Measurements from ENCODE around the gene AMBRA1.

Gene AMBRA1

GRCh38 chr11:46514370-46514769, 79.5 kb downstream of the AMBRA1 start:
- ATAC-seq (ENCODE audit: insufficient read depth, low read depth), result no peak
- DNase-seq, result no peak
- Histone ChIP-seq H3K79me2 (ENCODE audit: insufficient read depth, low read length) (peaks cover 67% of the 10 kb centered on the region), H3K4me1 (ENCODE audit: insufficient read depth, low read length) (no peaks in the 10 kb centered on the region), H3K27me3 (ENCODE audit: insufficient read depth, low read length, poor library complexity) (no peaks in the 10 kb centered on the region), H4K20me1 (ENCODE audit: insufficient read depth, low read length) (peaks cover 32% of the 10 kb centered on the region), H2AFZ (ENCODE audit: low read depth, low read length) (no peak overlapping the region), H3K4me2 (ENCODE audit: insufficient read depth, low read length) (no peak overlapping the region), H3K36me3 (ENCODE audit: insufficient read depth, low read length) (peaks cover 14% of the 10 kb centered on the region), H3K4me3 (ENCODE audit: low read depth in 1 of 2, low read length in 2 of 2) (no peak overlapping the region), H3K9ac (ENCODE audit: low read depth, low read length) (no peak overlapping the region), H3K27ac (ENCODE audit: low read length) (no peak overlapping the region), H3K9me3 (ENCODE audit: insufficient read depth, low read length, severe bottlenecking) (no peaks in the 10 kb centered on the region)
- TF ChIP-seq CTCF (IDR thresholded peaks at IDR 0.05; ENCODE audit: borderline replicate concordance, extremely low read depth, low read length, poor library complexity, severe bottlenecking) (no peak), EZH2 (IDR thresholded peaks at IDR 0.05; ENCODE audit: borderline replicate concordance, low read depth, low read length, severe bottlenecking) (no peak)

- peaks cover 66% of the 10 kb centered on the region for H3K79me2 ChIP-seq (ENCODE audit: insufficient read depth, low read length)
- no peak for ATAC-seq (ENCODE audit: insufficient read depth, low read depth)
- H3K36me3 ChIP-seq (ENCODE audit: insufficient read depth, low read length), result peaks cover 17% of the 10 kb centered on the region
- no peaks in the 10 kb centered on the region for H3K27me3 ChIP-seq (ENCODE audit: insufficient read depth, low read length, poor library complexity)
- H3K9ac ChIP-seq (ENCODE audit: low read depth, low read length), result no peak overlapping the region
- no peak overlapping the region for H3K4me2 ChIP-seq (ENCODE audit: insufficient read depth, low read length)
- H4K20me1 ChIP-seq (ENCODE audit: insufficient read depth, low read length), result peaks cover 31% of the 10 kb centered on the region; the same call in 1 of the 2 replicates
- H3K9me3 ChIP-seq (ENCODE audit: insufficient read depth, low read length, severe bottlenecking), result no peaks in the 10 kb centered on the region
- no peaks in the 10 kb centered on the region for H3K4me1 ChIP-seq (ENCODE audit: insufficient read depth, low read length)
- no peak for DNase-seq
- no peak overlapping the region for H3K4me3 ChIP-seq (ENCODE audit: low read depth in 1 of 2, low read length in 2 of 2)
- no peak overlapping the region for H2AFZ ChIP-seq (ENCODE audit: low read depth, low read length)
- H3K27ac ChIP-seq (ENCODE audit: low read length), result no peak overlapping the region
- TF ChIP-seq CTCF (IDR thresholded peaks at IDR 0.05; ENCODE audit: borderline replicate concordance, extremely low read depth, low read length, poor library complexity, severe bottlenecking), result no peak
- TF ChIP-seq EZH2 (IDR thresholded peaks at IDR 0.05; ENCODE audit: borderline replicate concordance, low read depth, low read length, severe bottlenecking), result no peak
Observed at GRCh38 chr11:46513934-46514342, 79.9 kb downstream of the AMBRA1 start.

- Histone ChIP-seq H3K4me2 (ENCODE audit: insufficient read depth, low read length) (no peak overlapping the region), H3K36me3 (ENCODE audit: insufficient read depth, low read length) (peaks cover 32% of the 10 kb centered on the region), H3K27ac (ENCODE audit: low read length) (no peak overlapping the region), H4K20me1 (ENCODE audit: insufficient read depth, low read length) (peaks cover 37% of the 10 kb centered on the region; the same call in 1 of the 2 replicates), H3K4me1 (ENCODE audit: insufficient read depth, low read length) (no peaks in the 10 kb centered on the region), H2AFZ (ENCODE audit: low read depth, low read length) (no peak overlapping the region), H3K9ac (ENCODE audit: low read depth, low read length) (no peak overlapping the region), H3K27me3 (ENCODE audit: insufficient read depth, low read length, poor library complexity) (no peaks in the 10 kb centered on the region), H3K9me3 (ENCODE audit: insufficient read depth, low read length, severe bottlenecking) (no peaks in the 10 kb centered on the region), H3K4me3 (ENCODE audit: low read depth in 1 of 2, low read length in 2 of 2) (no peak overlapping the region), H3K79me2 (ENCODE audit: insufficient read depth, low read length) (peaks cover 57% of the 10 kb centered on the region)
- DNase-seq (no peak), ATAC-seq (ENCODE audit: insufficient read depth, low read depth) (no peak)
- TF ChIP-seq EZH2 (IDR thresholded peaks at IDR 0.05; ENCODE audit: borderline replicate concordance, low read depth, low read length, severe bottlenecking), result no peak
- TF ChIP-seq CTCF (IDR thresholded peaks at IDR 0.05; ENCODE audit: borderline replicate concordance, extremely low read depth, low read length, poor library complexity, severe bottlenecking), result no peak
Observed at GRCh38 chr11:46512261-46512881, 81.5 kb downstream of the AMBRA1 start.
